Stimulated activated CD4-positive, alpha-beta T cell treated with anti-CD3 and anti-CD28 coated beads, Interleukin-12 subunit alpha, Interleukin-12 subunit beta, amount 100 ng/mL, for 48 hours (primary cell): ENCODE measurements around the gene PTPRE.
A peak's percentile ranks its signal among the peaks of the same experiment; 100 is the strongest.

Source experiments
- DNase-seq, 3 donors: peaks; one replicate each; pipeline ENCODE4 v3.0.0-alpha.2; 2020; ENCODE audit warnings: low read depth in 2 of 3, low spot score in 1 of 3

The PTPRE gene

GRCh38 chr10:128056303-128057050 is 149.6 kb downstream of the PTPRE start:
- no peak for DNase-seq

GRCh38 chr10:128058106-128058749 is 151.3 kb downstream of the PTPRE start:
- DNase-seq: no peak

DNA sequence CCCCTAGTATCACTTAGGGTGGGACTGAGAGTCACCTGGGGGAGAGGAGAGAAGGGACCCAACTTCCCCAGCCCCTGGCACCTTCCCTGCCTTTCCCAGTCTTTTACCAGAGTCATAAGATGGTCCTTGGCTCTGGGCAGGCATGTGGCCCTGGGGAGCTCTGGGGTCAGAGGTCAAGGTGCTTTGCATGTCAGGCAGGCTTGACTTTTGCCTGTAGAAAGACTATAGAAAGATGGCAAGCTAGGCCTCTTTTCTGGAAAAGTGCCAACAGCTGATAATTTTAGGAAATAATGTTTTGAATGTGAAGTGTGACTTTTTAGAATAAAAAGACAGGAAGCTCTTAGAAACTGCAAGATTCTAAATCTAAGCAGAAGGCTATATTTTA is 151.8 kb downstream of the PTPRE start:
- no peak for DNase-seq

DNA sequence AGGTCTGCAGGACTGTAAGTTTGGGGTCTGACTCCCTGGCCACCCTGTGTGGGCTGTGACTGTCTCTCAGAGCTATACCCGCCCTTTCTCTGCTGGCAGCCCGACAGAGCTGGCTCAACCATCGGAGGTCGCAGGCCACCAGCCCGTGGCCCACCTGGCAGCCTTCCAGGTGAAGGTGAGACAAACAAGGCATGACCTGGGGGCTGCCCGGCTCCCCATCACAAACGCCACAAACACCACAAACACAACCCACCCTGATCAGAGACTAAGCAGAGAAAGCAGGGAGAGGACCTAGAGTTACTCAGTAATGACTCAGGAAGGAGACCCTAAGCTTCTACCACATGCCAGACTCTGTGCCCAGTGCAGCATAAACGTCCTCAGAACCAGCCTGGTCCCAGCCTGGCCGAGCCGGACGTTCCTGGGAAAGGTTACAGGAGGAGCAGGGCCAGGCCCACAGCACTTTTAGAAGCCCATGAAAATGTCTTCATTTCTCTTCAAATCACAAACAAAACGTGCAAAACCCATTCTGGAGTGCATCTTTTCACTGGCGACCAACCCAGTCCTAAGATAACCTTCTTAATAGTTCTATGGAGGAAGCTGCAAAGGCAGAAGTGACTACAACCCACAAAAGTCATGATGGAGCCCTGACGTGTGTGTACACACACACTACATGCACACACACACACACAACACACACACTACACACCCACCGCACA is 152.5 kb downstream of the PTPRE start:
- DNase-seq: no peak

- DNase-seq: no peak
These were observed 153.0 kb downstream of the PTPRE start for GRCh38 chr10:128059982-128060293.

DNA sequence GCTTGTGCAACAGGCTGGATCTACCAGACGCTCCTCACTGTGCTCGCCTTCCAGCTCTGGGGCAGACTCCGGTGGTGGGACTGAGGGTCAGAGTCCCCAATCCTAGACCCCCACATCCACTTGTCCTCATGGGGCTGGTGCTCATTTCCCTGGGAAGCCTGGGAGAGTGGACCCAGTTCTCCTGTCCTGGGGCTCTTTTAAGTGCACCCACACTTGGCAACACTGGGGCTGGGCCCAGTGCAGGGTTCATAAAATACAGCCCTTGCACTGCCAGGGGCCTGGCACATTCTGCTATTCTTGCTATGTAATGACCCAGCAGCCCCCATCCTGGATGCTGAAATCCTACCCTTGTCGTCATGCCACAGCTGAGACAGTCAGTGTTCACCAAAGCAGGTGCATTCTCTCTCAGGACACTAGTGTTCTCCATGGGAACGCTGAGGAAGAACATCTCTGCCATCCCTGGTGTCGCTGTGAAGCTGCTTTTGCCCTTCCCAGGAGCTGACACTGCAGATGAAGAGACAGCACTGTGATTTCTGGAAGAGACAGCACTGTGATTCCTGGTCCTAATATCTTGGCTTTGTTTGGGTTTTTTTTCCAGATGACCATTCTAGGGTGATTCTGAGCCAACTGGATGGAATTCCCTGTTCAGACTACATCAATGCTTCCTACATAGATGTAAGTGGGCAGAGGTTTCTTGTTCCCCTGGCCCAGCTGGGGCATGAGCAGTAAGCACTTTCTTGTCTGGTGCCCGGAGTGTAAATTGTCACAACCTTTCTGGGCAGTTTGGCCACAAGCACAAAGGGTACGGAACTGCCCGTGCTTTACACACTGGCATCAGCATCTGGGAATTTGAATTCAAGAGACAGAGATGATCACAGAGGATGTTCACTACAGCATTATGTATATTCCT is 153.7 kb downstream of the PTPRE start:
- no peak for DNase-seq

DNA sequence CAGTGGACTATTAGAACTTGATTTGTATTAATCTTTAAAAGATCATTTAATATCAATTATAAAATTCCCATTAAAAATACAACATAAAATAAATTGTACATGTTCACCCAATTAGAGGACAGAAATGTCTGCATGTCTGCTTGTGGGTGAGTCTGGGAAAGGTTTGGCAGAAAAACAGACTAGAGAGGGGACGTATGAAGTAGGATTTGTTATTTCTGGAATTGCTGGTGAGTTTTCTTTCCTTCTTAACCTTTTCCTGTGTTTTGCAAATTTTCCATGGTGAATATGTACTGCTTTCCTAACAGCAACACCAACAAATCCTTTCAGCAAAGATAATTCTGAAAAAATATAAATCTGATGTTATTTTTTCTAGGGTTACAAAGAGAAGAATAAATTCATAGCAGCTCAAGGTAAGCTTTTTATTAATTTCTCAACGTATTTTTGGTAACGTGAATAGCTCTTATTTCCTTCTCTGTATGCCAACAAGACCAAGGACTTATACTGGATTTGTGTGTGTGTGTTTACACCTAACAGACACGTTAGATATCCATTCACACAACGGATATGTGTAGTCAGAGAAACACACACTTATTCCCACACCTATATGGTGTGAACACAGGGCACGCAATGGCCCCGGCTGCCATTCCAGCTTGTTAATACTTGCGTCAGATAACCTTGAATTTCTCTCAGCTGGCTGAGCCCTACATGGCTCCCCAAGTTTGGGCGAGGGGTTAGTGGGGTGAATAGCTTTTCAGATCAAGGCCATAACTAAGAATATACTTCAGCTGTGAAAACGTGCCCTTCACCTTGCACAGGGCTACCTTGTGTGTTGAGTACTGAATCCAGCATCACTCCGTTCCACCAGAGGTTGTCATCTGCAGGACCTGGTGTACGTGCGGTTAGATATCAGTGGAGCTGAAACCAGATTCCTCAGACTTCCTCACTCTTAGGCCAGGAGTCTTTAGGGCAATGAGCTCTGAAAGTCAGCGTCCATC is 154.7 kb downstream of the PTPRE start:
- no peak for DNase-seq

- DNase-seq: no peak
These were observed 155.5 kb downstream of the PTPRE start for GRCh38 chr10:128062331-128062880.

- DNase-seq: peak in 2 of 3 donors; percentile 17 to 27
These were observed 156.1 kb downstream of the PTPRE start for GRCh38 chr10:128062881-128063563.

- peak in 2 of 3 donors; percentile 33 to 38 for DNase-seq
These were observed 156.8 kb downstream of the PTPRE start for GRCh38 chr10:128063736-128064107.

- DNase-seq: peak; percentile 67 to 83 (median 71)
These were observed 157.4 kb downstream of the PTPRE start for GRCh38 chr10:128064108-128064969.

GRCh38 chr10:128064970-128065580 is 158.2 kb downstream of the PTPRE start:
- no peak for DNase-seq

DNA sequence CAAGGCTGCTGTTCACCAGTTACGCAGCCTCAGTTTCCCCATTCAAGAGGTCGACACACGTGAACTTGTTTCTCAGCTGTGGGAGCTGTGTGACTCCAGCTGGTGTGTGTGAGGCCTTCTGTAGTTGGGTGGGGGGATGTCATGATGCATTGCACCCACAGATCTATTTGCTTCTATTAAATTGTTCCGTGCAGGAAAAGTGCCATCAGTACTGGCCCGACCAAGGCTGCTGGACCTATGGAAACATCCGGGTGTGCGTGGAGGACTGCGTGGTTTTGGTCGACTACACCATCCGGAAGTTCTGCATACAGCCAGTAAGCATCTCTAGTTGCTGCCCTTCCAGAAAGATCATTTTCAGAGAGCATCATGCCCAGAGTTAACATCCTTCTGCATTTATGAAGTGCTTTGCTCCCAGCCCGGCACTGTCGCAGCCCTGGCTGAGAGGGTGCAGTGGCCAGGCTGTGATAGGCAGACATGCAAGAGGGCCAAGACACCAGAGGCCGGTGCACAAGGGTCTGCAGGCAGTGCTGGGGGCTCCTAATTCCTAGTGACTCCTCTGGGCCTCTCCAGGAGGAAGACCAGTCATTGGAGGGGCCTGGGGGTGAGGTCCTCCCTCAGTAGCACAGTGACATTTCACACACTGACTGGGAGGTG is 159.1 kb downstream of the PTPRE start:
- DNase-seq: no peak

GRCh38 chr10:128066870-128067382 is 160.0 kb downstream of the PTPRE start:
- DNase-seq: no peak

DNA sequence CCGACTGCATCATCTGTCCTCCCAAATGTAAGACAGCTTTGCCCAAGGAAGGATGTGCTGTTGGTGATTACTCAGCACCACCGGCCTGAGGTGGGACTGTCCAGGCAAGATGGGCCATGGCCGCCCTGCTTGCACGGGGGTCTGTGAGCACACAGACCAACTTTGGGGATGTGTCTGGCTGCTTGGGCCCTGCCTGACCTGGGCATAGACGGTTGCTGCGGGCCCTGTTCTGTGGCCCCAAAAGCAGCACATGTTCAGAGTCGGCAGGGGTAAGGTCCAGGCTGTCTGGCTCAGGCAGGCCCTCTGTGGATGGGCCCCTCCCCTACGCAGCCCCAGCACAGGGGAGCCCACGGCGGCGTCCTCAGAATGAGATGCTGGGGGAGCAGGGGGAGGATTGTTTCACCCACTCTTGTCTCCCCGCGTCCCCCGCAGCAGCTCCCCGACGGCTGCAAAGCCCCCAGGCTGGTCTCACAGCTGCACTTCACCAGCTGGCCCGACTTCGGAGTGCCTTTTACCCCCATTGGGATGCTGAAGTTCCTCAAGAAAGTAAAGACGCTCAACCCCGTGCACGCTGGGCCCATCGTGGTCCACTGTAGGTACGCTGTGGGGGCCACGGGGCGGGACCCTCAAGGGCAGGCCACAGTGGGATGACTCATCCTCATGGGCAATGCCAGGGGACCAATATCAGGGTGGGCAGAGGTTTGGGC is 160.9 kb downstream of the PTPRE start:
- no peak for DNase-seq
